Kidney epithelial cell (primary cell): ENCODE results near the gene INSYN2A. TPM values are rescaled to one million over a fixed set of nuclear protein-coding genes. Genes with fewer than 3 reads are reported as not detected.

Source experiments
- DNase-seq: peaks from one replicate; pipeline ENCODE4 v3.0.0-alpha.2; 2010; ENCODE audit warnings: low read depth
- H3K27me3 ChIP-seq: 2 replicates; pipeline ENCODE4 v1.6.0; 2011; ENCODE audit warnings: low read length; ENCODE audit not compliant: control insufficient read depth, insufficient read depth
- H3K36me3 ChIP-seq: 2 replicates; pipeline ENCODE4 v1.5.1; 2011; ENCODE audit warnings: low read length; ENCODE audit not compliant: control insufficient read depth, insufficient read depth
- H3K4me3 ChIP-seq: 2 replicates; pipeline ENCODE4 v1.5.1; 2011; ENCODE audit warnings: low read depth, mild to moderate bottlenecking, control low read depth, low read length
- total RNA-seq: library from RNA; depleted of rRNA; stranded (reverse); fragments of >200 nt; gene quantifications from 2 replicates; pipeline ENCODE4 v1.2.3, GENCODE V29; 2015
- TF ChIP-seq, protein P1 (sequence below): IDR thresholded peaks from 2 replicates; pipeline ENCODE4 v1.5.1; 2011; ENCODE audit warnings: mild to moderate bottlenecking, moderate library complexity, low read length, control low read depth, inconsistent platforms; ENCODE audit not compliant: insufficient read depth, poor library complexity, severe bottlenecking

INSYN2A gene
- total RNA-seq, 1 donor from 2014 or later = 0.04 TPM

- no peak for DNase-seq
- H3K27me3 ChIP-seq = peaks cover 10% of the 10 kb centered on the region
- TF ChIP-seq, protein P1, sequence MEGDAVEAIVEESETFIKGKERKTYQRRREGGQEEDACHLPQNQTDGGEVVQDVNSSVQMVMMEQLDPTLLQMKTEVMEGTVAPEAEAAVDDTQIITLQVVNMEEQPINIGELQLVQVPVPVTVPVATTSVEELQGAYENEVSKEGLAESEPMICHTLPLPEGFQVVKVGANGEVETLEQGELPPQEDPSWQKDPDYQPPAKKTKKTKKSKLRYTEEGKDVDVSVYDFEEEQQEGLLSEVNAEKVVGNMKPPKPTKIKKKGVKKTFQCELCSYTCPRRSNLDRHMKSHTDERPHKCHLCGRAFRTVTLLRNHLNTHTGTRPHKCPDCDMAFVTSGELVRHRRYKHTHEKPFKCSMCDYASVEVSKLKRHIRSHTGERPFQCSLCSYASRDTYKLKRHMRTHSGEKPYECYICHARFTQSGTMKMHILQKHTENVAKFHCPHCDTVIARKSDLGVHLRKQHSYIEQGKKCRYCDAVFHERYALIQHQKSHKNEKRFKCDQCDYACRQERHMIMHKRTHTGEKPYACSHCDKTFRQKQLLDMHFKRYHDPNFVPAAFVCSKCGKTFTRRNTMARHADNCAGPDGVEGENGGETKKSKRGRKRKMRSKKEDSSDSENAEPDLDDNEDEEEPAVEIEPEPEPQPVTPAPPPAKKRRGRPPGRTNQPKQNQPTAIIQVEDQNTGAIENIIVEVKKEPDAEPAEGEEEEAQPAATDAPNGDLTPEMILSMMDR = no peak
- H3K36me3 ChIP-seq = no peaks in the 10 kb centered on the region
- no peak overlapping the region for H3K4me3 ChIP-seq
Observed at GRCh38 chr10:127194599-127194998, 1.8 kb downstream of the INSYN2A start.

DNA sequence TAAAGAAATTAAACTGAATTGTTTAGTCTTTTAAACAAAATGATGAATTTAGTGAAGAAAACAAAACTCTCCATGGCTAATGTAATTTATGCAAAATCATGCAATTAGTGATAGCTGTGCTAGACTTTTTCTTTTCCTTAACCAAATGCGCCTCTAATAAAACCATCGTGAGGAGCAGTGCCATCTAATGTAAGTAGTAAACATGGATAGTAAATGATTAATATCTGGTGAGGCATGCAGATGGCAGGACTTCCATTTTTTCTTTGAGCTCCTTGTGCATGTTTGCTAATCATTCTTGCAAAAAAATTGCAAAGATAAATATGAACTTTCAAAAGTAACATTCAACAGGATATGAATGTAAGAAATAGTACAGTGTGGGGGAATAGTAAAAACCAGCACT, 2.3 kb downstream of the INSYN2A start:
- Histone ChIP-seq H3K36me3 (no peaks in the 10 kb centered on the region), H3K4me3 (no peak overlapping the region), H3K27me3 (peaks cover 10% of the 10 kb centered on the region)
- no peak for DNase-seq
- TF ChIP-seq, protein P1 = no peak

DNA sequence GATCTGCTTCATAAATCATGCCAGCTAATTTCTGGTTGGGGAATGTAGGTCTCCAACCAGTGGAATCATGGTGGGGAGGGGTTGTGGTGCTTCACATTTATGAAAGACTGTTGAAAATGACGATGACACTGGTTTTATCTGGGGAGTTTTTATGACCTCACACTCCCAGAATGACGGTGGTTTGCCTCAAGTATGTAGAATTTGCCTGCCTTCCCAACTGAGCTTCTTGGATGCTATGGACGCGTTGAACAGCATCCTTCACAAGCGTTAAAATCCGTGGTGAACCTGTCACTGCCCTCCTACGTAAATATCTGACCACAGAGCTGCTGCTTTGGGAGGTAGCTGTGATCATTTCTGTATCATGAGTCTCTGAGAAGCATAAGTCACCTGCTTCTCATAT, 3.3 kb downstream of the INSYN2A start:
- peaks cover 10% of the 10 kb centered on the region for H3K27me3 ChIP-seq
- no peak for DNase-seq
- TF ChIP-seq, protein P1 = no peak
- no peak overlapping the region for H3K4me3 ChIP-seq
- H3K36me3 ChIP-seq = no peaks in the 10 kb centered on the region

- TF ChIP-seq, protein P1 = no peak
- DNase-seq = no peak
Observed at GRCh38 chr10:127190427-127190826, 6.0 kb downstream of the INSYN2A start.

DNA sequence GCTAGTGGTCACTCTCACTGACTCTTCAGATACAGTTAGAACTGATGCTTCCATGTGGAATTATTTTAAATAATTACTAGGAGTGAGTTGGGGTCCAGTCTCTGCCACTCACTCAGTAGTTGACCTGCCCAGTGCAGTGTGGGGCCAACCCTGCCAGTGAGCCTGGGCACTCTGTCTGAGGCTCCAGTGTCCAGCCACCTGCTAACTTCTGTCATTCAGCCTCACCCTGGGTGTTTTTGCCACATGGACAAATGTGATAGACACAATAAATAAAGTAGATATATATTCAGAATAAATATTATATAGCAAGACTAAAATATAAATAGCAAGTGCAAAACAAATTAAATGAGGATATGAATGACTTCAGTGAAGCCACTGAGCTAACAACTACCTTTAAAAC, 7.2 kb downstream of the INSYN2A start:
- H3K27me3 ChIP-seq = no peaks in the 10 kb centered on the region
- TF ChIP-seq, protein P1 = no peak
- no peak for DNase-seq
- no peaks in the 10 kb centered on the region for H3K36me3 ChIP-seq
- no peak overlapping the region for H3K4me3 ChIP-seq

More at GRCh38 chr10:127190427-127190826, 6.0 kb downstream of the INSYN2A start:
- peaks cover 5% of the 10 kb centered on the region for H3K27me3 ChIP-seq
- H3K36me3 ChIP-seq = no peaks in the 10 kb centered on the region
- no peak overlapping the region for H3K4me3 ChIP-seq

DNA sequence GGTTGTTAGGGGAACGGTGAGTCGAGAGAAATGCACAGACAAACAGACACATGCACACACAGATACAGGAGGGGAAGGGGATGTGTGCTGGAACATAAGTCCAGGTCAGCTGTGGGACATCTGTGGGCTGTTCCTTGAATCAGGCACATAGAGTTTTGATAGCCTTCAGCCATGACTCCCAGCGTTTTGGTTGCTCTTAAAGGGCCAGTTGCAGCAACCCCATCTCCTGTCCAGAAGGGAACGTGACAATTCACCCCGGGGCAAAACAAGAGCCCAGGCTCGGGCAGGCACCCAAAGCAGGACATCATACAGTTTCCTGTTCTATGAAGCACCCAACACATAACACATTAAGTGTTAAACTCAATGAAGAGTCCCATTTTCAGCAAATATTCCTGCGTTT, 9.6 kb downstream of the INSYN2A start:
- Histone ChIP-seq H3K4me3 (no peak overlapping the region), H3K36me3 (no peaks in the 10 kb centered on the region), H3K27me3 (no peaks in the 10 kb centered on the region)
- DNase-seq = no peak
- TF ChIP-seq, protein P1 = no peak
